Measurements from ENCODE around the gene TMEFF2.

- no peak for TF ChIP-seq POLR2A (IDR thresholded peaks at IDR 0.05)
- TF ChIP-seq, protein P1, sequence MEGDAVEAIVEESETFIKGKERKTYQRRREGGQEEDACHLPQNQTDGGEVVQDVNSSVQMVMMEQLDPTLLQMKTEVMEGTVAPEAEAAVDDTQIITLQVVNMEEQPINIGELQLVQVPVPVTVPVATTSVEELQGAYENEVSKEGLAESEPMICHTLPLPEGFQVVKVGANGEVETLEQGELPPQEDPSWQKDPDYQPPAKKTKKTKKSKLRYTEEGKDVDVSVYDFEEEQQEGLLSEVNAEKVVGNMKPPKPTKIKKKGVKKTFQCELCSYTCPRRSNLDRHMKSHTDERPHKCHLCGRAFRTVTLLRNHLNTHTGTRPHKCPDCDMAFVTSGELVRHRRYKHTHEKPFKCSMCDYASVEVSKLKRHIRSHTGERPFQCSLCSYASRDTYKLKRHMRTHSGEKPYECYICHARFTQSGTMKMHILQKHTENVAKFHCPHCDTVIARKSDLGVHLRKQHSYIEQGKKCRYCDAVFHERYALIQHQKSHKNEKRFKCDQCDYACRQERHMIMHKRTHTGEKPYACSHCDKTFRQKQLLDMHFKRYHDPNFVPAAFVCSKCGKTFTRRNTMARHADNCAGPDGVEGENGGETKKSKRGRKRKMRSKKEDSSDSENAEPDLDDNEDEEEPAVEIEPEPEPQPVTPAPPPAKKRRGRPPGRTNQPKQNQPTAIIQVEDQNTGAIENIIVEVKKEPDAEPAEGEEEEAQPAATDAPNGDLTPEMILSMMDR (IDR thresholded peaks at IDR 0.05), result no peak
Observed at GRCh38 chr2:191931329-191931728, 263.4 kb downstream of the TMEFF2 start.
